GM18951 (cell line): ENCODE results near the gene PTPRK.

Source experiments
- POLR2A ChIP-seq: IDR thresholded peaks from 4 replicates; pipeline ENCODE4 v1.6.1; 2011; ENCODE audit warnings: mild to moderate bottlenecking; ENCODE audit not compliant: insufficient read length, insufficient read depth; ENCODE audit errors: extremely low read depth
- in situ Hi-C: fragments of 300-500 bp; cut with MboI; formaldehyde crosslinking; loops from one replicate; pipeline ENCODE4 v1.12.0; 2022; ENCODE audit warnings: low sequenced_read_pairs, mixed read lengths, inconsistent platforms; ENCODE audit not compliant: unreplicated experiment

The PTPRK gene

GRCh38 chr6:128432394-128432793, 88.0 kb downstream of the PTPRK start:
- no peak for TF ChIP-seq POLR2A
- in situ Hi-C loops, result no loop called here

- in situ Hi-C loops, result no loop called here
- TF ChIP-seq POLR2A, result no peak
These were observed 93.3 kb downstream of the PTPRK start for GRCh38 chr6:128427139-128427538.

GRCh38 chr6:128425856-128426255, 94.5 kb downstream of the PTPRK start:
- TF ChIP-seq POLR2A, result no peak
- in situ Hi-C loops, result no loop called here

- no peak for TF ChIP-seq POLR2A
- in situ Hi-C loops, result no loop called here
These were observed 97.5 kb downstream of the PTPRK start for GRCh38 chr6:128422871-128423270.

GRCh38 chr6:128422200-128422599, 98.2 kb downstream of the PTPRK start:
- TF ChIP-seq POLR2A, result no peak
- in situ Hi-C loops, result no loop called here

GRCh38 chr6:128421788-128422187, 98.6 kb downstream of the PTPRK start:
- in situ Hi-C loops, result no loop called here
- no peak for TF ChIP-seq POLR2A

- in situ Hi-C loops, result no loop called here
- TF ChIP-seq POLR2A, result no peak
These were observed 102.7 kb downstream of the PTPRK start for GRCh38 chr6:128417698-128418097.

GRCh38 chr6:128415387-128415786, 105.0 kb downstream of the PTPRK start:
- TF ChIP-seq POLR2A, result no peak
- in situ Hi-C loops, result no loop called here

GRCh38 chr6:128414943-128415342, 105.5 kb downstream of the PTPRK start:
- in situ Hi-C loops, result no loop called here
- no peak for TF ChIP-seq POLR2A

GRCh38 chr6:128413291-128413690, 107.1 kb downstream of the PTPRK start:
- in situ Hi-C loops, result no loop called here
- no peak for TF ChIP-seq POLR2A

- in situ Hi-C loops, result no loop called here
- TF ChIP-seq POLR2A, result no peak
These were observed 107.7 kb downstream of the PTPRK start for GRCh38 chr6:128412680-128413079.

- no peak for TF ChIP-seq POLR2A
- in situ Hi-C loops, result no loop called here
These were observed 109.8 kb downstream of the PTPRK start for GRCh38 chr6:128410584-128410983.

GRCh38 chr6:128409003-128409402, 111.4 kb downstream of the PTPRK start:
- in situ Hi-C loops, result no loop called here
- no peak for TF ChIP-seq POLR2A

- TF ChIP-seq POLR2A, result no peak
- in situ Hi-C loops, result no loop called here
These were observed 113.9 kb downstream of the PTPRK start for GRCh38 chr6:128406453-128406852.
